Spinal cord (tissue), 10 donors: Measurements from ENCODE around the gene SPTBN5. TPM values are rescaled to one million over a fixed set of nuclear protein-coding genes. Genes with fewer than 3 reads are reported as not detected.

Experiments
- DNase-seq, 6 donors: peaks; one replicate each; pipeline versions ENCODE4 v3.0.0 to v3.0.0-alpha.2; 2013 to 2015; ENCODE audit warnings: low spot score in 6 of 6, low read depth in 4 of 6
- H3K27ac ChIP-seq: one replicate; pipeline ENCODE4 v1.5.1; 2013; ENCODE audit warnings: low read depth, low read length, control low read depth
- H3K27me3 ChIP-seq: one replicate; pipeline ENCODE4 v1.6.1; 2013; ENCODE audit warnings: low read length; ENCODE audit not compliant: control insufficient read depth, insufficient read depth
- H3K36me3 ChIP-seq: one replicate; pipeline ENCODE4 v1.6.1; 2013; ENCODE audit warnings: low read length; ENCODE audit not compliant: control insufficient read depth, insufficient read depth
- H3K4me1 ChIP-seq: one replicate; pipeline ENCODE4 v1.6.1; 2013; ENCODE audit warnings: low read length; ENCODE audit not compliant: control insufficient read depth, insufficient read depth
- H3K4me3 ChIP-seq: one replicate; pipeline ENCODE4 v1.5.1; 2013; ENCODE audit warnings: low read depth, low read length, control low read depth
- H3K9me3 ChIP-seq: one replicate; pipeline ENCODE4 v1.6.1; 2013; ENCODE audit warnings: low read length; ENCODE audit not compliant: control insufficient read depth, insufficient read depth
- WGBS: methylation state at CpG from one replicate; pipeline ENCODE4 v1.1.5; 2013; ENCODE audit warnings: missing lambda C conversion rate; ENCODE audit not compliant: insufficient coverage; 5-methylcytosine and 5-hydroxymethylcytosine counted together
- polyA plus RNA-seq, 2 donors: library from polyadenylated mRNA; unstranded; fragments of 120-200 nt; gene quantifications; one replicate each; pipeline ENCODE4 v1.2.1, GENCODE V29; 2013; ENCODE audit not compliant: insufficient read length in 2 of 2
- small RNA-seq: library from RNA; depleted of rRNA; stranded (forward); fragments of <200 nt; gene quantifications from one replicate; pipeline ENCODE3, GENCODE V24; 2014; ENCODE audit warnings: low replicate concordance
- total RNA-seq, 2 donors: library from RNA; depleted of rRNA in 1 of 2; stranded (reverse); fragments of 120-200 nt in 1 of 2; fragments of >200 nt in 1 of 2; gene quantifications; one replicate each; pipeline versions ENCODE4 v1.2.3 to v1.2.4, GENCODE V29; 2013 to 2014
- donor health status: healthy.

Gene SPTBN5
- total and polyA plus RNA-seq, 4 donors = 0.69 to 4.2 (median 2.5) TPM

GRCh38 chr15:41805711-41806110 lies 88.1 kb downstream of the SPTBN5 start:
- Histone ChIP-seq H3K27me3 (no peaks in the 10 kb centered on the region), H3K4me1 (peaks cover 21% of the 10 kb centered on the region), H3K27ac (no peak overlapping the region), H3K4me3 (no peak overlapping the region), H3K36me3 (peaks cover 27% of the 10 kb centered on the region), H3K9me3 (no peaks in the 10 kb centered on the region)
- DNase-seq = no peak
- 92% methylated on average over 2 of the region's 3 CpGs for WGBS

GRCh38 chr15:41804916-41805666 lies 88.8 kb downstream of the SPTBN5 start:
- H3K4me1 ChIP-seq = peaks cover 21% of the 10 kb centered on the region
- peaks cover 27% of the 10 kb centered on the region for H3K36me3 ChIP-seq
- no peak overlapping the region for H3K4me3 ChIP-seq
- no peak for DNase-seq
- no peak overlapping the region for H3K27ac ChIP-seq
- H3K27me3 ChIP-seq = no peaks in the 10 kb centered on the region
- H3K9me3 ChIP-seq = no peaks in the 10 kb centered on the region
- WGBS = 59% methylated on average over 5 of the region's 8 CpGs

GRCh38 chr15:41804361-41804760 lies 89.5 kb downstream of the SPTBN5 start:
- DNase-seq = no peak
- Histone ChIP-seq H3K27ac (no peak overlapping the region), H3K27me3 (no peaks in the 10 kb centered on the region), H3K36me3 (peaks cover 22% of the 10 kb centered on the region), H3K4me1 (peaks cover 17% of the 10 kb centered on the region), H3K9me3 (no peaks in the 10 kb centered on the region), H3K4me3 (no peak overlapping the region)
- 93% methylated on average over 2 of the region's 2 CpGs for WGBS

GRCh38 chr15:41801850-41802455 lies 91.9 kb downstream of the SPTBN5 start:
- Histone ChIP-seq H3K4me3 (no peak overlapping the region), H3K27me3 (no peaks in the 10 kb centered on the region), H3K4me1 (peaks cover 17% of the 10 kb centered on the region), H3K27ac (no peak overlapping the region), H3K36me3 (peaks cover 21% of the 10 kb centered on the region), H3K9me3 (no peaks in the 10 kb centered on the region)
- no CpG with 5 or more reads among the region's 3 CpGs for WGBS
- no peak for DNase-seq

- no CpG with 5 or more reads among the region's 3 CpGs for WGBS
- Histone ChIP-seq H3K36me3 (peaks cover 17% of the 10 kb centered on the region), H3K9me3 (no peaks in the 10 kb centered on the region), H3K27me3 (no peaks in the 10 kb centered on the region), H3K4me1 (peaks cover 11% of the 10 kb centered on the region), H3K4me3 (no peak overlapping the region), H3K27ac (no peak overlapping the region)
- no peak for DNase-seq
These were observed 92.7 kb downstream of the SPTBN5 start for GRCh38 chr15:41801185-41801584.

GRCh38 chr15:41799488-41799805 lies 94.4 kb downstream of the SPTBN5 start:
- Histone ChIP-seq H3K27ac (no peak overlapping the region), H3K4me3 (no peak overlapping the region), H3K27me3 (no peaks in the 10 kb centered on the region), H3K9me3 (no peaks in the 10 kb centered on the region), H3K4me1 (peaks cover 3% of the 10 kb centered on the region), H3K36me3 (peaks cover 15% of the 10 kb centered on the region)
- 93% methylated on average over 5 of the region's 5 CpGs for WGBS
- DNase-seq = no peak

GRCh38 chr15:41798607-41799487 lies 95.0 kb downstream of the SPTBN5 start:
- H3K9me3 ChIP-seq = no peaks in the 10 kb centered on the region
- no peak for DNase-seq
- H3K27me3 ChIP-seq = no peaks in the 10 kb centered on the region
- no peak overlapping the region for H3K27ac ChIP-seq
- 85% methylated on average over 5 of the region's 9 CpGs for WGBS
- H3K4me1 ChIP-seq = no peaks in the 10 kb centered on the region
- no peak overlapping the region for H3K4me3 ChIP-seq
- H3K36me3 ChIP-seq = peaks cover 13% of the 10 kb centered on the region

Small RNAs within 50 kb of the gene (small RNA-seq; reads per million reads assigned to genes)
- 0.06 reads per million for gene JMJD7-PLA2G4B
- not detected for gene MIR4310
- not detected for gene RNA5SP393

Other genes with a start within 250 kb of the SPTBN5 start
- gene MGA, start 233.6 kb downstream of the SPTBN5 start, total RNA-seq = 10 to 100 TPM; 60.0 to 76.2 TPM
- gene MGA, start 233.6 kb downstream of the SPTBN5 start, polyA plus RNA-seq = 10 to 100 TPM; 12.7 to 17.5 TPM
- gene MAPKBP1, start 119.6 kb downstream of the SPTBN5 start, total RNA-seq = 10 to 100 TPM; 27.1 to 32.7 TPM
- 10 to 100 TPM; 30.8 to 52.6 TPM for gene MAPKBP1, start 119.6 kb downstream of the SPTBN5 start, polyA plus RNA-seq
- 10 to 100 TPM in 1 of 2 donors, 1 to 10 TPM in 1; 2.8 to 19.0 TPM for gene JMJD7, start 66.0 kb downstream of the SPTBN5 start, total RNA-seq
- 10 to 100 TPM; 24.6 to 25.0 TPM for gene JMJD7, start 66.0 kb downstream of the SPTBN5 start, polyA plus RNA-seq
- gene PLA2G4B, start 55.2 kb downstream of the SPTBN5 start, total RNA-seq = 1 to 10 TPM; 3.3 to 8.6 TPM
- 10 to 100 TPM; 20.6 to 31.2 TPM for gene PLA2G4B, start 55.2 kb downstream of the SPTBN5 start, polyA plus RNA-seq
- gene EHD4, start 78.5 kb upstream of the SPTBN5 start, total RNA-seq = 10 to 100 TPM in 1 of 2 donors, 1 to 10 TPM in 1; 8.9 to 12.3 TPM
- gene EHD4, start 78.5 kb upstream of the SPTBN5 start, polyA plus RNA-seq = 1 to 10 TPM; 6.8 to 8.1 TPM
- not detected for gene PLA2G4E, start 127.0 kb upstream of the SPTBN5 start, total RNA-seq
- gene PLA2G4E, start 127.0 kb upstream of the SPTBN5 start, polyA plus RNA-seq = not detected
- under 1 TPM; 0.06 to 0.10 TPM for gene PLA2G4D, start 200.5 kb upstream of the SPTBN5 start, total RNA-seq
- under 1 TPM; 0.10 to 0.26 TPM for gene PLA2G4D, start 200.5 kb upstream of the SPTBN5 start, polyA plus RNA-seq